NT2/D1 (cell line): ENCODE measurements around the gene ABTB2.

ENCODE experiments used
- YY1 ChIP-seq: IDR thresholded peaks from 2 replicates; pipeline ENCODE4 v1.6.1; 2011; ENCODE audit not compliant: insufficient read length, insufficient read depth
- ZNF274 ChIP-seq: IDR thresholded peaks from 2 replicates; pipeline ENCODE4 v1.6.1; 2011; ENCODE audit warnings: mild to moderate bottlenecking, low read depth, low read length

DNA sequence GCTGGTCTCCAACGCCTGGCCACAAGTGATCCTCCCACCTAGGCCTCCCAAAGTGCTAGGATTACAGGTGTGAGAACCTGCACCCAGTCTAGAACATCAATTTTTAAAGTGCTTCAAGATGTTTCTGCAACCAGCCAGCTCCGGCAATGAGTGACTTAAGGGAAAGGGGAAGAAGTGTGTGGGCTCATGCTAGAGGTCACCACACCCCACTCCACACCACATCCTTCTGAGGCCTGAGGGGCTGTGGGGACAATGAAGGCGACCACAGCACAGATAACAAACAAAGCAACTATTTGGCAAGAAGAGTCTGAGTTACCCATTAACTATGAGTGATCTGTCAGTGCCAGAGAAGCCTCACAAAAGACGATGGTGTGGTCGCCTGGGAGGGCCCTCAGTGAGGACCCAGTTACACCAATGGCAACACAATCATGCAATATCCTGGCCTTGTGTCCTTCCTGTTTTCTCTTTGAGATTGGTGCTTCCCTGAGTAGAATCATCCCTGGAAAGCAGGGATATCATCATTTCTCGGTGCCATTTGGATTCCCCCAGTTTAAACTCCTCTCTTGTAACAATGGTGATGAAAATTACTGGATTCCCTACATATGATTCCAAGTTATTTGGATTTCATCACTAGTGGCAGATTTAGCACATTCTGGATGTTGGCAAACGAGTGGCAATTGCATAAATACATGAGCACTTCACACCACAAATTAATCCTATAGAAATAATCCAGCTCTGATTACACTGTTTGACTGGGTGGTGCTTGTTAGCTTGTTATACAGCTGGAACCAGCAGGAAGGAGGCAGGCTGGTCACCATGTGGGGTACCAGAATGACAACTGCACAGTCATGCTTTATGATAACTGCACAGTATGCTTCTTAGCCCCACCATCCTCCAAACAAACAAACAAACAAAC, 18.4 kb downstream of the ABTB2 start:
- TF ChIP-seq ZNF274, result no peak
- TF ChIP-seq YY1, result no peak
